H1 (cell line): ENCODE results near the gene OTUD5. TPM values are rescaled to one million over a fixed set of nuclear protein-coding genes. Genes with fewer than 3 reads are reported as not detected.

Experiments used
- ASH2L ChIP-seq: fragments of 200-600, 300-600 bp; sonication (generic); IDR thresholded peaks from one replicate; pipeline ENCODE4 v1.7.1; 2017; ENCODE audit warnings: low read length
- CBX8 ChIP-seq: fragments of 300-800, 300-1000 bp; sonication (generic); IDR thresholded peaks from 2 replicates; pipeline ENCODE4 v1.7.1; 2016; ENCODE audit warnings: low read depth, low read length, borderline replicate concordance
- E2F6 ChIP-seq: IDR thresholded peaks from 2 replicates; pipeline ENCODE4 v1.6.1; 2012; ENCODE audit warnings: inconsistent platforms
- KDM1A ChIP-seq: fragments of 200-600, 300-600 bp; sonication (generic); IDR thresholded peaks from 2 replicates; pipeline ENCODE4 v1.7.1; 2016; ENCODE audit warnings: mild to moderate bottlenecking, low read length, borderline replicate concordance
- RNF2 ChIP-seq: fragments of 200-900, 300-1000 bp; sonication (generic); IDR thresholded peaks from 2 replicates; pipeline ENCODE4 v1.7.1; 2016; ENCODE audit warnings: borderline replicate concordance, low read depth, mild to moderate bottlenecking, antibody characterized with exemption, low read length; ENCODE audit not compliant: poor library complexity, severe bottlenecking; ENCODE audit errors: missing control alignments
- SIN3A ChIP-seq, 2 experiments: IDR thresholded peaks in 1 of 2; conservative IDR thresholded peaks in 1 of 2; 2 replicates each; pipeline ENCODE4 v1.6.1; 2011 to 2012; ENCODE audit warnings: low read length in 2 of 2, improper control_type of control experiment in 1 of 2, low read depth in 1 of 2, mild to moderate bottlenecking in 1 of 2
- SP2 ChIP-seq: IDR thresholded peaks from 2 replicates; pipeline ENCODE4 v1.6.1; 2012; ENCODE audit warnings: mild to moderate bottlenecking, low read length, inconsistent platforms
- TEAD4 ChIP-seq: IDR thresholded peaks from 2 replicates; pipeline ENCODE4 v1.6.1; 2012; ENCODE audit warnings: low read depth, low read length, inconsistent platforms, mixed read lengths
- polyA plus RNA-seq, 7 experiments: library from polyadenylated mRNA; depleted of rRNA in 3 of 7; stranded (reverse) in 5 of 7; unstranded in 2 of 7; fragments of >200 nt in 5 of 7; fragments of 200-250 nt in 2 of 7; gene quantifications; 1 replicate in 5 of 7; 2 replicates in 1 of 7; 4 replicates in 1 of 7; pipeline versions ENCODE4 v1.2.1 to v1.2.3, GENCODE V29; 2011 to 2013; ENCODE audit warnings: missing spikeins in 2 of 7, mixed read lengths in 2 of 7
- total RNA-seq: library from RNA; stranded (reverse); fragmentation: NEBNext Ultra II Directional; extraction: Animal tissue kit (Norgen Biotek cat#: 25700); gene quantifications from 2 replicates; pipeline ENCODE4 v1.2.1, GENCODE V29; 2021

OTUD5 gene
- total and polyA plus RNA-seq, 2 of the 8 experiments (the other 6 are each of a cell fraction or from before 2014, with no cell fraction given) = 46.3 to 53.5 TPM

GRCh38 chrX:48920718-48921104 lies 36.7 kb downstream of the OTUD5 start (continued):
- TF ChIP-seq TEAD4 = no peak
- TF ChIP-seq KDM1A = no peak
- no peak for TF ChIP-seq RNF2
- no peak for TF ChIP-seq E2F6
- TF ChIP-seq CBX8 = no peak
- TF ChIP-seq ASH2L = no peak
- TF ChIP-seq SIN3A (conservative IDR thresholded peaks at IDR 0.05 in 1 of 2, IDR thresholded peaks at IDR 0.05 in 1 of 2; ENCODE audit: low read depth in 1 of 2, low read length in 2 of 2) = no peak
- TF ChIP-seq SP2 = no peak
